HG03175 (cell line): ENCODE data around the gene ZNG1C.
"Not testable (repeated sequence)": the region's sequence is repeated elsewhere in the genome, so short reads cannot be mapped to it uniquely, and the experiment has no call there.

Source experiments
- ATAC-seq: cut with Tn5 transposase; IDR thresholded peaks from one replicate; pipeline ENCODE4 v1.9.1; 2021; ENCODE audit warnings: mild to moderate bottlenecking, moderate library complexity; ENCODE audit not compliant: unreplicated experiment

ZNG1C gene

GRCh38 chr9:68342265-68343025 is 100.7 kb downstream of the ZNG1C start:
- ATAC-seq: peak; percentile 84

GRCh38 chr9:68343242-68343641 is 101.5 kb downstream of the ZNG1C start:
- not testable (repeated sequence) for ATAC-seq

- not testable (repeated sequence) for ATAC-seq
Observed at GRCh38 chr9:68343992-68344391, 102.2 kb downstream of the ZNG1C start.
